Neural cell (in vitro differentiated cells): ENCODE data around the gene SAMM50. TPM values are rescaled to one million over a fixed set of nuclear protein-coding genes. Genes with fewer than 3 reads are reported as not detected.

Source experiments
- H2AFZ ChIP-seq: fragments of 200-600, 300-800 bp; sonication (generic), shearing (Covaris generic); 2 replicates; pipeline ENCODE4 v1.6.0; 2014; ENCODE audit warnings: low read depth, mild to moderate bottlenecking, antibody characterized with exemption, low read length, moderate library complexity
- H3F3A ChIP-seq: fragments of 200-600 bp; shearing (Covaris generic); 2 replicates; pipeline ENCODE4 v1.6.1; 2016; ENCODE audit warnings: mild to moderate bottlenecking, moderate library complexity, mixed read lengths, antibody characterized with exemption, low read length; ENCODE audit not compliant: insufficient read depth, poor library complexity, severe bottlenecking
- H3K27ac ChIP-seq: fragments of 200-600, 300-800 bp; sonication (generic), shearing (Covaris generic); 2 replicates; pipeline ENCODE4 v1.5.1; 2014; ENCODE audit warnings: mild to moderate bottlenecking, low read length, moderate library complexity
- H3K27me3 ChIP-seq: fragments of 300-800, 200-600 bp; sonication (generic), shearing (Covaris generic); 2 replicates; pipeline ENCODE4 v1.6.0; 2014; ENCODE audit warnings: mild to moderate bottlenecking, low read depth, low read length, moderate library complexity; ENCODE audit not compliant: insufficient read depth
- H3K36me3 ChIP-seq: fragments of 300-800, 200-600 bp; sonication (generic), shearing (Covaris generic); 2 replicates; pipeline ENCODE4 v1.5.1; 2014; ENCODE audit warnings: mild to moderate bottlenecking, antibody characterized with exemption, low read length, moderate library complexity; ENCODE audit not compliant: insufficient read depth
- H3K4me2 ChIP-seq: fragments of 300-800, 200-600 bp; sonication (generic), shearing (Covaris generic); 2 replicates; pipeline ENCODE4 v1.6.0; 2014; ENCODE audit warnings: mild to moderate bottlenecking, low read length
- H3K4me3 ChIP-seq: fragments of 300-800, 200-600 bp; sonication (generic), shearing (Covaris generic); 2 replicates; pipeline ENCODE4 v1.5.1; 2014; ENCODE audit warnings: mild to moderate bottlenecking, low read length, moderate library complexity
- H3K79me2 ChIP-seq: fragments of 200-600 bp; shearing (Covaris generic); replicated peaks from 2 replicates; pipeline ENCODE4 v1.6.0; 2014; ENCODE audit warnings: mild to moderate bottlenecking, low read length, moderate library complexity; ENCODE audit not compliant: insufficient read depth
- H3K9ac ChIP-seq: fragments of 300-800, 200-600 bp; sonication (generic), shearing (Covaris generic); 2 replicates; pipeline ENCODE4 v1.6.1; 2016; ENCODE audit warnings: mild to moderate bottlenecking, low read length, mixed read lengths
- H3K9me2 ChIP-seq: fragments of 200-600 bp; shearing (Covaris generic); 2 replicates; pipeline ENCODE4 v1.6.1; 2016; ENCODE audit warnings: mild to moderate bottlenecking, low read length, mixed read lengths; ENCODE audit not compliant: insufficient read depth
- H3K9me3 ChIP-seq: fragments of 200-600, 300-800 bp; sonication (generic), shearing (Covaris generic); 2 replicates; pipeline ENCODE4 v1.6.1; 2016; ENCODE audit warnings: mild to moderate bottlenecking, mixed run types, low read length, moderate library complexity, mixed read lengths
- H4K20me1 ChIP-seq: fragments of 200-600 bp; shearing (Covaris generic); 2 replicates; pipeline ENCODE4 v1.6.1; 2016; ENCODE audit warnings: mild to moderate bottlenecking, mixed run types; ENCODE audit not compliant: insufficient read depth
- CTCF ChIP-seq: fragments of 450-650 bp; IDR thresholded peaks from 2 replicates; pipeline ENCODE4 v1.5.1; 2014; ENCODE audit warnings: antibody characterized with exemption, mild to moderate bottlenecking, moderate library complexity; ENCODE audit not compliant: poor library complexity, severe bottlenecking
- EP300 ChIP-seq: fragments of 450-650 bp; conservative IDR thresholded peaks from 2 replicates; pipeline ENCODE4 v1.6.1; 2014; ENCODE audit warnings: antibody characterized with exemption, mild to moderate bottlenecking, moderate library complexity; ENCODE audit not compliant: poor library complexity, severe bottlenecking
- EZH2 ChIP-seq: fragments of 200-600, 300-800 bp; shearing (Covaris generic), sonication (generic); IDR thresholded peaks from 2 replicates; pipeline ENCODE4 v1.6.1; 2014; ENCODE audit warnings: antibody characterized with exemption, low read length, borderline replicate concordance, mild to moderate bottlenecking; ENCODE audit not compliant: insufficient read depth, poor library complexity, severe bottlenecking
- MXI1 ChIP-seq: fragments of 450-650 bp; conservative IDR thresholded peaks from 2 replicates; pipeline ENCODE4 v1.6.1; 2014; ENCODE audit warnings: antibody characterized with exemption, mild to moderate bottlenecking; ENCODE audit not compliant: poor library complexity, severe bottlenecking
- POLR2AphosphoS5 ChIP-seq: IDR thresholded peaks from 2 replicates; pipeline ENCODE4 v1.6.1; 2012
- RAD21 ChIP-seq: fragments of 450-650 bp; conservative IDR thresholded peaks from 2 replicates; pipeline ENCODE4 v1.6.1; 2014; ENCODE audit warnings: antibody characterized with exemption, mild to moderate bottlenecking, moderate library complexity
- REST ChIP-seq: IDR thresholded peaks from 2 replicates; pipeline ENCODE4 v1.6.1; 2012; ENCODE audit warnings: borderline replicate concordance
- SMC3 ChIP-seq: fragments of 450-650 bp; conservative IDR thresholded peaks from 2 replicates; pipeline ENCODE4 v1.6.1; 2014; ENCODE audit warnings: antibody characterized with exemption, mild to moderate bottlenecking, moderate library complexity; ENCODE audit not compliant: poor library complexity
- TAF1 ChIP-seq: IDR thresholded peaks from 2 replicates; pipeline ENCODE4 v1.6.1; 2012; ENCODE audit warnings: low read depth
- polyA plus RNA-seq: library from polyadenylated mRNA; depleted of rRNA; stranded (reverse); fragments of >200 nt; gene quantifications from 2 replicates; pipeline ENCODE4 v1.2.3, GENCODE V29; 2014

The SAMM50 gene
- polyA plus RNA-seq, 1 donor from 2014 or later, result 38.1 TPM

- H3K9me2 ChIP-seq, result no peaks in the 10 kb centered on the region
- no peaks in the 10 kb centered on the region for H3K79me2 ChIP-seq
- H3K9me3 ChIP-seq, result no peaks in the 10 kb centered on the region
- no peaks in the 10 kb centered on the region for H4K20me1 ChIP-seq
- H3K27ac ChIP-seq, result no peak overlapping the region
- H3K27me3 ChIP-seq, result no peaks in the 10 kb centered on the region
- no peak overlapping the region for H3K9ac ChIP-seq
- TF ChIP-seq RAD21 (no peak), MXI1 (no peak), TAF1 (no peak), POLR2AphosphoS5 (no peak), SMC3 (no peak), EZH2 (no peak), EP300 (no peak), REST (no peak), CTCF (no peak)
- H3K4me3 ChIP-seq, result no peak overlapping the region
- H3K4me2 ChIP-seq, result no peak overlapping the region
- H3K36me3 ChIP-seq, result no peaks in the 10 kb centered on the region
- H2AFZ ChIP-seq, result no peak overlapping the region
- no peaks in the 10 kb centered on the region for H3F3A ChIP-seq
Observed at GRCh38 chr22:43983808-43984207, 28.6 kb downstream of the SAMM50 start.

- H3K79me2 ChIP-seq, result no peaks in the 10 kb centered on the region
- H4K20me1 ChIP-seq, result no peaks in the 10 kb centered on the region
- H3K9ac ChIP-seq, result no peak overlapping the region
- no peaks in the 10 kb centered on the region for H3K27me3 ChIP-seq
- no peak overlapping the region for H3K4me3 ChIP-seq
- H3K9me3 ChIP-seq, result no peaks in the 10 kb centered on the region
- H3F3A ChIP-seq, result no peaks in the 10 kb centered on the region
- H2AFZ ChIP-seq, result no peak overlapping the region
- no peak overlapping the region for H3K4me2 ChIP-seq
- peaks cover 6% of the 10 kb centered on the region for H3K36me3 ChIP-seq
- no peaks in the 10 kb centered on the region for H3K9me2 ChIP-seq
- no peak for TF ChIP-seq RAD21
- no peak for TF ChIP-seq EZH2
- no peak for TF ChIP-seq TAF1
- no peak for TF ChIP-seq EP300
- no peak for TF ChIP-seq REST
- TF ChIP-seq MXI1, result no peak
- no peak for TF ChIP-seq CTCF
- TF ChIP-seq SMC3, result no peak
- TF ChIP-seq POLR2AphosphoS5, result no peak
- no peak overlapping the region for H3K27ac ChIP-seq
Observed at GRCh38 chr22:43985532-43985931, 30.3 kb downstream of the SAMM50 start.
